ENCODE data around the gene ANKRD36.
"Not testable (repeated sequence)": the region's sequence is repeated elsewhere in the genome, so short reads cannot be mapped to it uniquely, and the experiment has no call there.

Gene ANKRD36

GRCh38 chr2:97129090-97129489 lies 16.1 kb downstream of the ANKRD36 start:
- not testable (repeated sequence) for DNase-seq

- DNase-seq = not testable (repeated sequence)
These were observed 31.1 kb downstream of the ANKRD36 start for GRCh38 chr2:97144016-97144415.

- not testable (repeated sequence) for DNase-seq
These were observed 53.6 kb downstream of the ANKRD36 start for GRCh38 chr2:97166548-97166947.

GRCh38 chr2:97167938-97168337 lies 55.0 kb downstream of the ANKRD36 start:
- DNase-seq = not testable (repeated sequence)

DNA sequence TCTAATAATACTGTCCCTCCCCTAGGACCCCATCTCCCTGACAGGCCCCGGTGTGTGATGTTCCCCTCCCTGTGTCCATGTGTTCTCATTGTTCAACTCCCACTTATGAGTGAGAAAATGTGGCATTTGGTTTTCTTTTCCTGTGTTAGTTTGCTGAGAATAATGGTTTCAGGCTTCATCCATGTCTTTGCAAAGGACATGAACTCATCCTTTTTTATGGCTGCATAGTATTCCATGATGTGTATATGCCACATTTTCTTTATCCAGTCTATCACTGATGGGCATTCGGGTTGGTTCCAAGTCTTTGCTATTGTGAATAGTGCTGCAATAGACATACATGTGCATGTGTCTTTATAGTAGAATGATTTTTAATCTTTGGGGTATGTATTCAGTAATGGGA lies 55.6 kb downstream of the ANKRD36 start:
- not testable (repeated sequence) for DNase-seq

DNA sequence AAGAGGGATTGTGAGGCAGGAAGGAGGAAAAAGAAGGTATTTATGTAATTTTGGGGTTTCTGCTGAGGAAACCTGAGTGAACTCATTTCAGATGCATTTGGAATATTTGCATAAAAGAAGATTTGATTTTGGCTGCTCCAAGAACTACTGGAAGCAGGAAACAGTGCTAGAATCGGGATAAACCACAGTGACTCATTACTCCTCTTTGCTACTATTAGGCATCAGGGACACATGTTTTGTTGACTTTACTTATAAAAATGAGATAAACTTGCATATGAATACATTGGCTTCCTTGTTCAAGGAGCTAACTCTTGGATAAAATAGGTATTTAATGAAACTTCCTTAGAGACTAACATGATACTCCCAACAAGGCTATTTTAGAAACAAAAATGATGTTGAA lies 67.4 kb downstream of the ANKRD36 start:
- not testable (repeated sequence) for DNase-seq

DNA sequence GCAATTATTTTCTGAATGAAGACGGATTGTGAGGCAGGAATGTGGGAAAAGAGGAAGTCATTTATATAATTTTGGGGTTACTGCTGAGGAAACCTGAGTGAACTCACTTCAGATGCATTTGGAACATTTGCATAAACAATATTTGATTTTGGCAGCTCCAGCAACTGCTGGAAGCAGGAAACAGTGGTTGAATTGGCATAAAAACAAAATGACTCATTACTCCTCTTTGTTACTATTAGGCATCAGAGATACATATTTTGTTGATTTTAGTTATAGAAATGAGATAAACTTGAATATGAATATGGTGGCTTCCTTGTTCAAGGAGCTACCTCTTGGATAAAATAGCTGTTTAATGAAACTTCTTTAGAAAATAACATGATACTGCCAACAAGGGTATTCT lies 82.4 kb downstream of the ANKRD36 start:
- not testable (repeated sequence) for DNase-seq

GRCh38 chr2:97197251-97197650 lies 84.3 kb downstream of the ANKRD36 start:
- DNase-seq = not testable (repeated sequence)

DNA sequence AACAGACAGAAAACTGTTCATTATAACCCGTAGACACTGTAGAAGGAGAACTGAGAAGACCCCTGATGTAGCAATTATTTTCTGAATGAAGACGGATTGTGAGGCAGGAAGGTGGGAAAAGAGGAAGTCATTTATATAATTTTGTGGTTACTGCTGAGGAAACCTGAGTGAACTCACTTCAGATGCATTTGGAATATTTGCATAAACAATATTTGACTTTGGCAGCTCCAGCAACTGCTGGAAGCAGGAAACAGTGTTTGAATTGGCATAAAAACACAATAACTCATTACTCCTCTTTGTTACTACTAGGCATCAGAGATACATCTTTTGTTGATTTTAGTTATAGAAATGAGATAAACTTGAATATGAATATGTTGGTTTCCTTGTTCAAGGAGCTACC lies 87.9 kb downstream of the ANKRD36 start:
- not testable (repeated sequence) for DNase-seq

- DNase-seq = not testable (repeated sequence)
These were observed 89.8 kb downstream of the ANKRD36 start for GRCh38 chr2:97202643-97203250.

DNA sequence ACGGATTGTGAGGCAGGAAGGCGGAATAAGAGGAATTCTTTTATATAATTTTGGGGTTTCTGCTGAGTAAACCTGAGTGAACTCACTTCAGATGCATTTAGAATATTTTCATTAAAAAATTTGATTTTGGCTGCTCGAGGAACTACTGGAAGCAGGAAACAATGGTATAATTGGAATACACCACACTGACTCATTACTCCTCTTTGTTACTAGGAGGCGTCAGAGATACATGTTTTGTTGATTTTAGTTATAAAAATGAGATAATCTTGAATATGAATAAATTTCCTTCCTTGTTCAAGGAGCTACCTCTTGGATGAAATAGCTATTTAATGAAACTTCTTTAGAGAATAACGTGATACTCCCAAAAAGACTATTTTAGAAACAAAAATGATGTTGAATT lies 97.4 kb downstream of the ANKRD36 start:
- no peak for DNase-seq

DNA sequence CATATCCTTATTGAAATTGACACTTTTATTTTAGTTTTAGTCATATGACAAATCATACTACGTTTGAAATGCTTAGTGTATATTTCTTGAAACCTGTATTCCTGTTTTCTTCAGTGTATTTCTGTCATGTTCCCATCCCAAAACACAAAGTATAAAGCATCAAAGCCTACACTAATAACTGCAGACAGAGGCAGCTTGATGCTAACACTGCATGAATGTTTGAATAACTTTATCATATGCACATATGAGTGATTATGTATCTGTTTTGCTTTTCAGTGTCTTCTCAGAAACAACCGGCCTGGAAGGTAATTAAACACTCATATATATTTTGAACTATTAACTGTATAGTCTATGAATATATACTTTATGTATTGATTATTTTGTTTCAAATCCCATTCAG lies 102.1 kb downstream of the ANKRD36 start:
- DNase-seq = not testable (repeated sequence)

DNA sequence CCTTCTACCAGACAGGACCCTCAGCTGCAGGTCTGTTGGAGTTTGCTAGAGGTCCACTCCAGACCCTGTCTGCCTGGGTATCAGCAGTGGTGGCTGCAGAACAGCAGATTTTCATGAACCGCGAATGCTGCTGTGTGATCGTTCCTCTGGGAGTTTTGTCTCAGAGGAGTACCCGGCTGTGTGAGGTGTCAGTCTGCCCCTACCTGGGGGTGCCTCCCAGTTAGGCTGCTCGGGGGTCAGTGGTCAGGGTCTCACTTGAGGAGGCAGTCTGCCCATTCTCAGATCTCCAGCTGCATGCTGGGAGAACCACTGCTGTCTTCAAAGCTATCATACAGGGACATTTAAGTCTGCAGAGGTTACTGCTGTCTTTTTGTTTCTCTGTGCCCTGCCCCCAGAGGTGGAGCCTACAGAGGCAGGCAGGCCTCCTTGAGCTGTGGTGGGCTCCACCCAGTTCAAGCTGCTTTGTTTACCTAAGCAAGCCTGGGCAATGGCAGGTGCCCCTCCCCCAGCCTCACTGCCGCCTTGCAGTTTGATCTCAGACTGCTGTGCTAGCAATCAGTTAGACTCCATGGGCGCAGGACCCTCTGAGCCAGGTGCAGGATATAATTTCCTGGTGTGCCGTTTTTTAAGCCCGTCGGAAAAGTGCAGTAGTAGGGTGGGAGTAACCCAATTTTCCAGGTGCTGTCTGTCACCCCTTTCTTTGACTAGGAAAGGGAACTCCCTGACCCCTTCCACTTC lies 118.1 kb downstream of the ANKRD36 start:
- not testable (repeated sequence) for DNase-seq

- not testable (repeated sequence) for DNase-seq
These were observed 120.0 kb downstream of the ANKRD36 start for GRCh38 chr2:97232981-97233380.

GRCh38 chr2:97233660-97234295 lies 120.8 kb downstream of the ANKRD36 start:
- not testable (repeated sequence) for DNase-seq

DNA sequence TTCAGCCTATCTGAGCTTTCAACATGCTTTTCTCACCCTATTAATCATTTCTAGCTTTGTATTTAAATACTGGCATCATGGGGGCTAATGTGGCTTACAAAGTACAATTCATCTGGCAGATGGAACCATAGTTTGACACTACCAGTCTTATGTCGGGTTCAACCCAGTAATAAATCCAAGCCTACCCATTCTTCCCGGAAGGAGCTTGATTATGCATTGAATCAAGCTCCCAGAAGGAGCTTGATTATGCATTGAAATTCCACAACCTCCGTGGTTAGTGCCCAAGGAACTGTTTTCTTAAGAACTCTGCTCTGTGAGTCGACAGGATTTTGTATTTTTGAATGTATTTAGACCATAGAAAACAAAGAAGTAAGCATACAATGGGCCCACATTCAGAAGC lies 148.2 kb downstream of the ANKRD36 start:
- not testable (repeated sequence) for DNase-seq

DNA sequence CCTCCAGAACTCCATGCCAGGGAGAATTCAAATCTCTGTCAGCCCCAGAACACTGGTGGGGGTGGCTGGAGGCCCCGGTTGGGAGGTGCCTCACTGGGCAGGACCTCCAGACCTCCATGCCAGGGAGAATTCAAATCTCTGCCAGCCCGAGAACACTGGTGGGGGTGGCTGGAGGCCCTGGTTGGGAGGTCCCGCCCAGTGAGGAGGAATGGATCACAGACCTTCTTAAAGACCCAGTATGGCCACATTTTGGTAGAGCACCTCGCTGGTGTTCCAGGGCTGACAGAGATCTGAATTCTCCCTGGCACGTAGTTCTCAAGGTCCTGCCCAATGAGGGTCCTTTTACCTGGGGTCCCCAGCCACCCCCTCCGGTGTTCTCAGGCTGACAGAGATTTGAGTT lies 153.5 kb downstream of the ANKRD36 start:
- not testable (repeated sequence) for DNase-seq

DNA sequence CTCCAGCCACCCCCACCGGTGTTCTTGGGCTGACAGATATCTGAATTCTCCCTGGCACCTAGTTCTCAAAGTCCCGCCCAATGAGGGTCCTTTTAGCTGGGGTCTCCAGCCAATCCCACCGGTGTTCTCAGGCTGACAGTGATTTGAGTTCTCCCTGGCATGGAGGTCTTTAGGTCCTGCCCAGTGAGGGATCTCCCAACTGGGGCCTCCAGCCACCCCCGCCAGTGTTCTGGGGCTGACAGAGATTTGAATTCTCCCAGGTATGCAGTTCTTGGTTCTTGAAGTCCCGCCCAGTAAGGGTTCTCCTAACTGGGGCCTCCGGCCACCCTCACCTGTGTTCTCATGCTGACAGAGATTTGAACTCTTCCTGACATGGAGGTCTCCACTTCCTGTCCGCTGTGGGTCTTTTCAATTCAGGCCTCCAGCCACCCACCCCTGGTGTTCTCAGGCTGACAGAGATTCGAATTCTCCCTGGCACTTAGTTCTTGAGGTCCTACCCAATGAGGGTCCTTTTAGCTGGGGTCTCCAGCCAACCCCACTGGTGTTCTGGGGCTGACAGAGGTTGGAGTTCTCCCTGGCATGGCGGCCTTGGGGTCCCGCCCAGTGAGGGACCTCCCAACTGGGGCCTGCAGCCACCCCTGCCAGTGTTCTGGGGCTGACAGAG lies 154.6 kb downstream of the ANKRD36 start:
- no peak for DNase-seq

DNA sequence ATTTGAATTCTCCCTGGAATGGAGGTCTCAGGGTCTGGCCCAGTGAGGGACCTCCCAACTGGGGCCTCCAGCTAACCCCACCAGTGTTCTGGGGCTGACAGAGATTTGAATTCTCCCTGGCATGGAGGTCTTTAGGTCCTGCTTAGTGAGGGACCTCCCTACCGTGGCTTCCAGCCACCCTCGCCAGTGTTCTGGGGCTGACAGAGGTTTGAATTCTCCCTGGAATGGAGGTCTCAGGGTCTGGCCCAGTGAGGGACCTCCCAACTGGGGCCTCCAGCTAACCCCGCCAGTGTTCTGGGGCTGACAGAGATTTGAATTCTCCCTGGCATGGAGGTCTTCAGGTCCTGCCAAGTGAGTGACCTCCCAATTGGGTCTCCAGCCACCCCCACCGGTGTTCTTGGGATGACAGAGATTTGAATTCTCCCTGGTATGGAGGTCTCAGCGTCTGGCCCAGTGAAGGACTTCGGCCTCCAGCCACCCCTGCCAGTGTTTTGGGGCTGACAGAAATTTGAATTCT lies 155.2 kb downstream of the ANKRD36 start:
- not testable (repeated sequence) for DNase-seq

DNA sequence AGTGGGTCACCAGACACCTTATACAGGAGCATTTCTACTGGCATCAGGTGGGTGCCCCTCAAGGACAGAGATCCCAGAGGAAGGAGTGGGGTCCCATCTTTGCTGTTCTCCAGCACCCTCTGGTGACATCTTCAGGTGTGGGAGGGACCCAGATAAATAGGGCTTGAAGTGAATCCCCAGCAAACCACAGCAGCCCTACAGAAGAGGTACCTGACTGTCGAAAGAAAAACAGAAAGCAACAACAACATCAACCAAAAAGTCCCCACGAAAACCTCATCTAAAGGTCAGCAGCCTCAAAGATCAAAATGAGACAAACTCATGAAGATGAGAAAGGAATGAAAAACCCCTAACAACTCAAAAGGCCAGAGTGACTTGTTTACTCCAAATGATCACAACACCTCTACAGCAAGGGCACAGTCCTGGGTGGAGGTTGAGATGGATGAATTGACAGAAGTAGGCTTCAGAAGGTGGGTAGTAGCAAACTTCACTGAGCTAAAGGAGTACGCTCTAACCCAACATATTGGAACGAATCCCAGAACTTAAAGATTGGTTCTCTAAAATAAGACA lies 163.4 kb downstream of the ANKRD36 start:
- DNase-seq = not testable (repeated sequence)

GRCh38 chr2:97285187-97285586 lies 172.2 kb downstream of the ANKRD36 start:
- not testable (repeated sequence) for DNase-seq

GRCh38 chr2:97293687-97294086 lies 180.7 kb downstream of the ANKRD36 start:
- DNase-seq = not testable (repeated sequence)

Measured in cortex of kidney (tissue), 1 donor.